ENCODE results near the gene RAB31. TPM values are rescaled to one million over a fixed set of nuclear protein-coding genes. Genes with fewer than 3 reads are reported as not detected.

RAB31 gene
- total RNA-seq, 1 experiment from 2014 or later = 9.5 TPM

DNA sequence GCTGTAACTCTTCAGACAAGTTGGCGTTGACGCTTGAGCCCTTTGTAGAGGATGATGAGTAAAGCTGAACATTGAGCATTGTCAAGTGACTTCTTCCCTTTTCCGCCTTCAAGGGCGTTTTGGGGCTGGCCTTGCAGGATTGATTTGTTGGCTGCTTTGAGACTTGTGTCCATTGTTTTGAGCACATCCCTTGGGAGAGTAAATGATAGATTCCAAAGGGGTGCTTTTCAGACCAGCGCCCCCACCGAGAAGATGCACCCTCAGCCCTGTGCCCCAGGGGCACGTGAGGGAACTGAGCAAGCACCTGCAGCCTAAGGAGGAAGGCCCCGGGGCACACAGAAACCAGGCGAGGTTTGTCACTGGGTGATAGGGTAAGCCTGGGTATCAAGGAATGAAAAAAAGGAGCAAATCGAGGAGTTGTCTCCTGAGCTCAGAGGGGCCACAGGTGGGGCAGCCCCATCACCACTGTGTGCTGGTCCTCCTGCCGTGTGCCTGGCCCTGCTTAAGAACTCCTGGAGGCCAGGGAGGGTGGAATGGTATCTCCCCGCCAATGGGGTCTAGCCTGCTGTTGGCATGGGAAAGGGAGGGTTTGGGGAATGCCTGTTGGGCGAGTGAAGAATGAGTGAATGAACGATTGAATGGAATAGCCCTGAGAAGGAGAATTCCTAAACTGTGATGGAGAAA lies 64.0 kb downstream of the RAB31 start:
- TF ChIP-seq, protein P1, sequence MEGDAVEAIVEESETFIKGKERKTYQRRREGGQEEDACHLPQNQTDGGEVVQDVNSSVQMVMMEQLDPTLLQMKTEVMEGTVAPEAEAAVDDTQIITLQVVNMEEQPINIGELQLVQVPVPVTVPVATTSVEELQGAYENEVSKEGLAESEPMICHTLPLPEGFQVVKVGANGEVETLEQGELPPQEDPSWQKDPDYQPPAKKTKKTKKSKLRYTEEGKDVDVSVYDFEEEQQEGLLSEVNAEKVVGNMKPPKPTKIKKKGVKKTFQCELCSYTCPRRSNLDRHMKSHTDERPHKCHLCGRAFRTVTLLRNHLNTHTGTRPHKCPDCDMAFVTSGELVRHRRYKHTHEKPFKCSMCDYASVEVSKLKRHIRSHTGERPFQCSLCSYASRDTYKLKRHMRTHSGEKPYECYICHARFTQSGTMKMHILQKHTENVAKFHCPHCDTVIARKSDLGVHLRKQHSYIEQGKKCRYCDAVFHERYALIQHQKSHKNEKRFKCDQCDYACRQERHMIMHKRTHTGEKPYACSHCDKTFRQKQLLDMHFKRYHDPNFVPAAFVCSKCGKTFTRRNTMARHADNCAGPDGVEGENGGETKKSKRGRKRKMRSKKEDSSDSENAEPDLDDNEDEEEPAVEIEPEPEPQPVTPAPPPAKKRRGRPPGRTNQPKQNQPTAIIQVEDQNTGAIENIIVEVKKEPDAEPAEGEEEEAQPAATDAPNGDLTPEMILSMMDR (IDR thresholded peaks at IDR 0.05; ENCODE audit: insufficient read depth in 1 of 2, low read depth in 1 of 2, low read length in 1 of 2, severe bottlenecking in 1 of 2, unreplicated experiment in 1 of 2) = no peak
- Histone ChIP-seq H3K36me3 (ENCODE audit: control insufficient read depth, insufficient read depth, low read length) (no peaks in the 10 kb centered on the region), H3K4me3 (ENCODE audit: low read depth, low read length) (no peak overlapping the region), H3K27me3 (replicated peaks; ENCODE audit: control insufficient read depth, insufficient read depth, low read length) (no peaks in the 10 kb centered on the region), H3K4me1 (no peaks in the 10 kb centered on the region), H3K9me3 (no peaks in the 10 kb centered on the region)
- Mint-ChIP-seq H3K9me3 (ENCODE audit: unreplicated experiment) (no peaks in the 10 kb centered on the region), H3K4me1 (ENCODE audit: low read depth, unreplicated experiment) (no peaks in the 10 kb centered on the region), H3K36me3 (ENCODE audit: insufficient read depth, unreplicated experiment) (no peaks in the 10 kb centered on the region), H3K27me3 (ENCODE audit: insufficient read depth, unreplicated experiment) (no peaks in the 10 kb centered on the region), H3K27ac (ENCODE audit: unreplicated experiment) (no peak overlapping the region), H3K4me3 (ENCODE audit: unreplicated experiment) (no peak overlapping the region)
- ChIA-PET CTCF (no interaction called here), POLR2A (no interaction called here)
- no peak for DNase-seq
- intact Hi-C loops (cut with micrococcal nuclease; ENCODE audit: unreplicated experiment) = no loop called here
- BruUV-seq (replicated peaks) = no TSS peak

DNA sequence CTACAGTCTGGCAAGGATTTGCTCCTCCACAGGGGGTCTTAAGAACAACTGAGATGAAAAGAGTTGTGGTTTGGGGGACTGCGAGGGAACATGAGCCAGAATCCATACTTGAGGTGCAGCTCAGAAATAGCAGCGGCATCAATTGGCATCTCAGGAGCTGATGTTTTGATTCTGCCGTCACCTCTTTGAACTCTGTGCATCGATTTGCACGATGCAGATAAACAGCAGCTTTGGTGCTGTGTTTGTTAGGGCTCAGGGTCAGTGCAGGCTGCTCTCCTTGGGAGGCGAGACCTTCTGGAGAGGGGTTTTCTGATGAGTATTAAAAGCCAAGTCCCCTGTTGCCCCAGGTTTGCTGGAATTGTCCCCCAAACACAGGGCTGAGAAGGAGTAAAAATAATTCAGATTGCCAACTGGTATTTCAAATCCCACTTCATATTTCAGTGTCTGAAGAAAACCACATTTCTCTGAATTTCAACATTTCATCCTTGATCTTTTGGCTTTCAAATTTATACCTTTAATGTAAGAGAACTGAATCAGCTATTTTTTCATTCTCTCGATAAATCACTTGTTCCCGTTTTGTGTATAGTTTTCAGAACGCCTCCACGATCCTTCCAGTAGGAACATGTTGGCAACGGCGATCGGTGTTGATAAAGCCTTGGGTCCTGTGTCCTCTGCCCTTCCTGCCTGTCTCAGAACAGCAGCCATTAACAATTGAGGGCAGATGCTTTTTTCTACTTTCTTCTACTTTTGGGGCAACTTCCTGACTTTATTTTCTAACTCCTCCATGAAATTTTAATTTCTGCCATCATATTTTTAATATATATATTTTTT lies 65.0 kb downstream of the RAB31 start:
- Histone ChIP-seq H3K4me1 (no peaks in the 10 kb centered on the region), H3K36me3 (ENCODE audit: control insufficient read depth, insufficient read depth, low read length) (no peaks in the 10 kb centered on the region), H3K4me3 (ENCODE audit: low read depth, low read length) (no peak overlapping the region), H3K27me3 (replicated peaks; ENCODE audit: control insufficient read depth, insufficient read depth, low read length) (no peaks in the 10 kb centered on the region), H3K9me3 (no peaks in the 10 kb centered on the region)
- no peaks in the 10 kb centered on the region for H3K9me3 Mint-ChIP-seq (ENCODE audit: unreplicated experiment)
- H3K36me3 Mint-ChIP-seq (ENCODE audit: insufficient read depth, unreplicated experiment) = no peaks in the 10 kb centered on the region
- no peaks in the 10 kb centered on the region for H3K4me1 Mint-ChIP-seq (ENCODE audit: low read depth, unreplicated experiment)
- no peak overlapping the region for H3K4me3 Mint-ChIP-seq (ENCODE audit: unreplicated experiment)
- intact Hi-C loops (cut with micrococcal nuclease; ENCODE audit: unreplicated experiment) = no loop called here
- DNase-seq = no peak
- BruUV-seq (replicated peaks) = no TSS peak
- ChIA-PET CTCF (no interaction called here), POLR2A (no interaction called here)
- TF ChIP-seq, protein P1 (IDR thresholded peaks at IDR 0.05; ENCODE audit: insufficient read depth in 1 of 2, low read depth in 1 of 2, low read length in 1 of 2, severe bottlenecking in 1 of 2, unreplicated experiment in 1 of 2) = no peak
- H3K27me3 Mint-ChIP-seq (ENCODE audit: insufficient read depth, unreplicated experiment) = no peaks in the 10 kb centered on the region
- no peak overlapping the region for H3K27ac Mint-ChIP-seq (ENCODE audit: unreplicated experiment)

- CTCF ChIA-PET = no interaction called here
These were observed 66.0 kb downstream of the RAB31 start for GRCh38 chr18:9774150-9774549.

More at GRCh38 chr18:9774150-9774549, 66.0 kb downstream of the RAB31 start:
- no peaks in the 10 kb centered on the region for H3K27me3 Mint-ChIP-seq (ENCODE audit: insufficient read depth, unreplicated experiment)
- H3K4me3 Mint-ChIP-seq (ENCODE audit: unreplicated experiment) = no peak overlapping the region
- Histone ChIP-seq H3K9me3 (no peaks in the 10 kb centered on the region), H3K36me3 (ENCODE audit: control insufficient read depth, insufficient read depth, low read length) (no peaks in the 10 kb centered on the region), H3K27me3 (replicated peaks; ENCODE audit: control insufficient read depth, insufficient read depth, low read length) (no peaks in the 10 kb centered on the region), H3K4me1 (no peaks in the 10 kb centered on the region), H3K4me3 (ENCODE audit: low read depth, low read length) (no peak overlapping the region)
- no peaks in the 10 kb centered on the region for H3K4me1 Mint-ChIP-seq (ENCODE audit: low read depth, unreplicated experiment)
- no TSS peak for BruUV-seq (replicated peaks)
- no peak for DNase-seq
- no peaks in the 10 kb centered on the region for H3K9me3 Mint-ChIP-seq (ENCODE audit: unreplicated experiment)
- TF ChIP-seq, protein P1 (IDR thresholded peaks at IDR 0.05; ENCODE audit: insufficient read depth in 1 of 2, low read depth in 1 of 2, low read length in 1 of 2, severe bottlenecking in 1 of 2, unreplicated experiment in 1 of 2) = no peak
- no peak overlapping the region for H3K27ac Mint-ChIP-seq (ENCODE audit: unreplicated experiment)
- intact Hi-C loops (cut with micrococcal nuclease; ENCODE audit: unreplicated experiment) = no loop called here
- no peaks in the 10 kb centered on the region for H3K36me3 Mint-ChIP-seq (ENCODE audit: insufficient read depth, unreplicated experiment)
- POLR2A ChIA-PET = no interaction called here
